H9 (cell line): ENCODE measurements around the gene LRPAP1. TPM values are rescaled to one million over a fixed set of nuclear protein-coding genes. Genes with fewer than 3 reads are reported as not detected.

Source experiments
- DNase-seq: peaks from one replicate; pipeline ENCODE4 v3.0.0-alpha.2; 2017
- H2AFZ ChIP-seq: one replicate; pipeline ENCODE4 v1.6.1; 2013; ENCODE audit warnings: mild to moderate bottlenecking, low read length, control low read depth, moderate library complexity
- H2AK5ac ChIP-seq: 2 replicates; pipeline ENCODE4 v1.6.1; 2013; ENCODE audit warnings: low read length, control low read depth, mixed read lengths; ENCODE audit not compliant: insufficient read length
- H2BK120ac ChIP-seq: one replicate; pipeline ENCODE4 v1.6.1; 2013; ENCODE audit warnings: low read depth, mild to moderate bottlenecking, low read length, control low read depth, inconsistent platforms; ENCODE audit not compliant: poor library complexity, severe bottlenecking
- H2BK12ac ChIP-seq: 2 replicates; pipeline ENCODE4 v1.6.1; 2013; ENCODE audit warnings: low read length, control low read depth, mixed read lengths, low read depth; ENCODE audit not compliant: insufficient read length
- H2BK15ac ChIP-seq: 2 replicates; pipeline ENCODE4 v1.6.1; 2013; ENCODE audit warnings: low read depth, low read length, control low read depth
- H2BK20ac ChIP-seq: one replicate; pipeline ENCODE4 v1.6.1; 2013; ENCODE audit warnings: low read depth, mild to moderate bottlenecking, low read length, control low read depth, inconsistent platforms; ENCODE audit not compliant: poor library complexity, severe bottlenecking
- H2BK5ac ChIP-seq: 2 replicates; pipeline ENCODE4 v1.6.1; 2013; ENCODE audit warnings: low read length, control low read depth, mixed read lengths; ENCODE audit not compliant: insufficient read length
- H3K14ac ChIP-seq: 2 replicates; pipeline ENCODE4 v1.6.1; 2013; ENCODE audit warnings: low read length, control low read depth; ENCODE audit not compliant: insufficient read depth
- H3K18ac ChIP-seq: 2 replicates; pipeline ENCODE4 v1.6.1; 2013; ENCODE audit warnings: low read depth, mild to moderate bottlenecking, mixed read lengths, low read length, control low read depth; ENCODE audit not compliant: insufficient read length
- H3K23ac ChIP-seq: 2 replicates; pipeline ENCODE4 v1.6.1; 2013; ENCODE audit warnings: low read length, control low read depth, mixed read lengths, low read depth; ENCODE audit not compliant: insufficient read length
- H3K23me2 ChIP-seq: 2 replicates; pipeline ENCODE4 v1.6.1; 2013; ENCODE audit warnings: low read depth, mild to moderate bottlenecking, mixed read lengths, low read length, control low read depth; ENCODE audit not compliant: insufficient read length, poor library complexity, severe bottlenecking
- H3K27ac ChIP-seq: 2 replicates; pipeline ENCODE4 v1.5.1; 2013; ENCODE audit warnings: low read length, control low read depth, mixed read lengths, low read depth; ENCODE audit not compliant: insufficient read length
- H3K27me3 ChIP-seq: 2 replicates; pipeline ENCODE4 v1.6.1; 2013; ENCODE audit warnings: low read length, control low read depth, inconsistent platforms; ENCODE audit not compliant: insufficient read depth
- H3K4ac ChIP-seq: 2 replicates; pipeline ENCODE4 v1.6.1; 2013; ENCODE audit warnings: low read depth, mild to moderate bottlenecking, control low read depth, inconsistent platforms, low read length, moderate library complexity
- H3K4me1 ChIP-seq: 2 replicates; pipeline ENCODE4 v1.6.1; 2013; ENCODE audit warnings: low read length, control low read depth, inconsistent platforms; ENCODE audit not compliant: insufficient read depth
- H3K4me2 ChIP-seq: 2 replicates; pipeline ENCODE4 v1.6.1; 2013; ENCODE audit warnings: low read length, control low read depth, mixed read lengths; ENCODE audit not compliant: insufficient read length, insufficient read depth
- H3K56ac ChIP-seq: 2 replicates; pipeline ENCODE4 v1.6.1; 2013; ENCODE audit warnings: low read depth, mild to moderate bottlenecking, mixed read lengths, low read length, control low read depth; ENCODE audit not compliant: insufficient read length
- H3K79me1 ChIP-seq: 2 replicates; pipeline ENCODE4 v1.6.1; 2013; ENCODE audit warnings: low read depth, mild to moderate bottlenecking, moderate library complexity, low read length, control low read depth, inconsistent platforms; ENCODE audit not compliant: insufficient read depth, poor library complexity, severe bottlenecking
- H3K79me2 ChIP-seq: 2 replicates; pipeline ENCODE4 v1.6.1; 2013; ENCODE audit warnings: low read length, control low read depth, inconsistent platforms; ENCODE audit not compliant: insufficient read depth
- H3K9ac ChIP-seq: 2 replicates; pipeline ENCODE4 v1.6.1; 2013; ENCODE audit warnings: low read length, control low read depth, mixed read lengths; ENCODE audit not compliant: insufficient read length; ENCODE audit errors: extremely low read depth
- H3K9me3 ChIP-seq: one replicate; pipeline ENCODE4 v1.6.1; 2013; ENCODE audit warnings: low read depth, low read length, inconsistent platforms; ENCODE audit not compliant: control insufficient read depth
- H3T11ph ChIP-seq: one replicate; pipeline ENCODE4 v1.6.1; 2013; ENCODE audit warnings: mild to moderate bottlenecking, low read length, control low read depth, inconsistent platforms
- H4K20me1 ChIP-seq: one replicate; pipeline ENCODE4 v1.6.1; 2013; ENCODE audit not compliant: control insufficient read depth, insufficient read length, insufficient read depth
- H4K5ac ChIP-seq: 2 replicates; pipeline ENCODE4 v1.6.1; 2013; ENCODE audit warnings: low read depth, mild to moderate bottlenecking, mixed read lengths, low read length, control low read depth; ENCODE audit not compliant: insufficient read length
- H4K8ac ChIP-seq: replicated peaks from 2 replicates; pipeline ENCODE4 v1.6.1; 2013; ENCODE audit warnings: low read length, control low read depth, mixed read lengths, low read depth; ENCODE audit not compliant: insufficient read length
- H4K91ac ChIP-seq: 2 replicates; pipeline ENCODE4 v1.6.1; 2013; ENCODE audit warnings: low read depth, mild to moderate bottlenecking, moderate library complexity, mixed read lengths, low read length, control low read depth; ENCODE audit not compliant: insufficient read length
- H3K27ac Mint-ChIP-seq, 3 experiments: 2 replicates in 2 of 3; 3 replicates in 1 of 3; pipeline ENCODE4 v1.8.0; 2020 to 2021; ENCODE audit warnings: mixed read lengths in 3 of 3, mild to moderate bottlenecking in 1 of 3, moderate library complexity in 1 of 3
- H3K27me3 Mint-ChIP-seq: 2 replicates; pipeline ENCODE4 v1.8.0; 2021; ENCODE audit warnings: low read depth, mild to moderate bottlenecking, moderate library complexity, mixed read lengths
- H3K36me3 Mint-ChIP-seq, 3 experiments: 2 replicates in 2 of 3; 3 replicates in 1 of 3; pipeline ENCODE4 v1.8.0; 2020 to 2021; ENCODE audit warnings: low read depth in 3 of 3, mixed read lengths in 3 of 3; ENCODE audit not compliant: insufficient read depth in 1 of 3
- H3K4me1 Mint-ChIP-seq, 2 experiments: 2 replicates each; pipeline ENCODE4 v1.8.0; 2020; ENCODE audit warnings: mixed read lengths in 2 of 2
- H3K4me3 Mint-ChIP-seq, 2 experiments: 2 replicates in 1 of 2; 3 replicates in 1 of 2; pipeline ENCODE4 v1.8.0; 2020 to 2021; ENCODE audit warnings: mild to moderate bottlenecking in 2 of 2, mixed read lengths in 2 of 2, moderate library complexity in 1 of 2
- H3K9me3 Mint-ChIP-seq, 2 experiments: 2 replicates in 1 of 2; 3 replicates in 1 of 2; pipeline ENCODE4 v1.8.0; 2020; ENCODE audit warnings: mild to moderate bottlenecking in 2 of 2, mixed read lengths in 2 of 2, moderate library complexity in 1 of 2
- CTCF ChIP-seq: fragments of 200-600 bp; sonication (generic); conservative IDR thresholded peaks from 3 replicates; pipeline ENCODE4 v1.8.0; 2021; ENCODE audit warnings: antibody characterized with exemption, mild to moderate bottlenecking
- whole genome bisulfite sequencing: extraction: QIAGEN DNeasy Blood & Tissue Kit; methylation state at CpG from one replicate; pipeline ENCODE4 v1.1.7; 2013; ENCODE audit warnings: missing lambda C conversion rate, low lambda C conversion rate, mixed read lengths; ENCODE audit not compliant: insufficient read length; ENCODE audit errors: extremely low coverage; 5-methylcytosine and 5-hydroxymethylcytosine counted together
- total RNA-seq: library from RNA; stranded (reverse); gene quantifications from 2 replicates; pipeline ENCODE4 v1.2.1, GENCODE V29; 2021

Gene LRPAP1
- total RNA-seq, 1 experiment from 2014 or later: 85.9 TPM

- H3T11ph ChIP-seq: no peak overlapping the region
- H3K9ac ChIP-seq: no peak overlapping the region
- H4K5ac ChIP-seq: no peak overlapping the region
- no peaks in the 10 kb centered on the region for H3K9me3 Mint-ChIP-seq
- no peak for TF ChIP-seq CTCF
- peaks cover 90% of the 10 kb centered on the region for H3K27me3 Mint-ChIP-seq
- peaks cover 4% of the 10 kb centered on the region; the same call in 1 of the 2 replicates for H3K4me1 ChIP-seq
- H2BK120ac ChIP-seq: no peak overlapping the region
- H2BK15ac ChIP-seq: no peak overlapping the region
- H3K9me3 ChIP-seq: no peaks in the 10 kb centered on the region
- no peak overlapping the region for H3K18ac ChIP-seq
- H2BK5ac ChIP-seq: no peak overlapping the region
- no peak overlapping the region for H2AK5ac ChIP-seq
- no peak overlapping the region for H3K23ac ChIP-seq
- no peak overlapping the region for H3K4me3 Mint-ChIP-seq
- H2BK20ac ChIP-seq: no peak overlapping the region
- H3K79me2 ChIP-seq: no peaks in the 10 kb centered on the region
- H3K23me2 ChIP-seq: peaks cover 4% of the 10 kb centered on the region
- H4K91ac ChIP-seq: no peak overlapping the region
- no peak overlapping the region for H3K27ac Mint-ChIP-seq
- H4K8ac ChIP-seq: no peak overlapping the region
- no peak overlapping the region for H3K4me2 ChIP-seq
- H4K20me1 ChIP-seq: no peaks in the 10 kb centered on the region
- no peak overlapping the region for H3K27ac ChIP-seq
- H3K4me1 Mint-ChIP-seq: peaks cover 25 to 43% of the 10 kb centered on the region in 2 experiments
- peaks cover 7% of the 10 kb centered on the region; the same call in 1 of the 2 replicates for H3K27me3 ChIP-seq
- WGBS: no CpG with 5 or more reads among the region's 12 CpGs
- DNase-seq: no peak
- no peak overlapping the region for H2BK12ac ChIP-seq
- no peak overlapping the region for H3K56ac ChIP-seq
- no peak overlapping the region for H2AFZ ChIP-seq
- no peaks in the 10 kb centered on the region for H3K79me1 ChIP-seq
- H3K4ac ChIP-seq: no peak overlapping the region
- H3K14ac ChIP-seq: no peak overlapping the region
- H3K36me3 Mint-ChIP-seq: no peaks in the 10 kb centered on the region
These were observed 49.5 kb downstream of the LRPAP1 start for GRCh38 chr4:3482707-3483106.
